Head of caudate nucleus (tissue), 42 donors: ENCODE data around the gene PRR14.
"Not testable (repeated sequence)": the region's sequence is repeated elsewhere in the genome, so short reads cannot be mapped to it uniquely, and the experiment has no call there.

Source experiments
- DNase-seq, 42 donors: peaks; one replicate each; pipeline versions ENCODE4 v3.0.0 to v3.0.0-alpha.2; 2020 to 2021; ENCODE audit warnings: mixed read lengths in 7 of 42
- intact Hi-C: fragments of 100-400 bp; cut with DNase I; formaldehyde crosslinking; loops from one replicate; pipeline ENCODE4 v1.15.0; 2022

Gene PRR14

GRCh38 chr16:30623536-30624283, 27.1 kb upstream of the PRR14 start:
- intact Hi-C loops = no loop called here
- DNase-seq = no peak

DNA sequence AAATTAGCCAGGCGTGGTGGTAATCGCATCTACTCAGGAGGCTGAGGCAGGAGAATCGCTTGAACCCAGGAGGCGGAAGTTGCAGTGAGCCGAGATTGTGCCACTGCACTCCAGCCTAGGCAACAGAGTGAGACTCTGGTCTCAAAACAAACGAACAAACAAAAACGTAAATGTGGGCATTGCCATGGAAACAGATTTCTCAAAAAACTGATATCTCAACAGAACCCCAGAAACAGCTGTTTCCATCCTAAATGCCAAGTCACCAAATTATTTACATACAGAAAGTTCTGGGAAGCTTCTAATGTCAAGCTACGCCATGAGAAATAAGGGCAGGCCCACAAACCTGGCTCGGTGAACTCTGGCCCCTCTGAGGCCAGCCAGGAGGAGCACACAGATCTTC, 24.5 kb upstream of the PRR14 start:
- no peak for DNase-seq
- intact Hi-C loops = no loop called here

- intact Hi-C loops = no loop called here
- peak; percentile 66 to 98 (median 91) for DNase-seq
Measured at GRCh38 chr16:30628628-30629540, 21.9 kb upstream of the PRR14 start.

GRCh38 chr16:30632454-30632853, 18.3 kb upstream of the PRR14 start:
- intact Hi-C loops, DNase-seq: not testable (repeated sequence)

DNA sequence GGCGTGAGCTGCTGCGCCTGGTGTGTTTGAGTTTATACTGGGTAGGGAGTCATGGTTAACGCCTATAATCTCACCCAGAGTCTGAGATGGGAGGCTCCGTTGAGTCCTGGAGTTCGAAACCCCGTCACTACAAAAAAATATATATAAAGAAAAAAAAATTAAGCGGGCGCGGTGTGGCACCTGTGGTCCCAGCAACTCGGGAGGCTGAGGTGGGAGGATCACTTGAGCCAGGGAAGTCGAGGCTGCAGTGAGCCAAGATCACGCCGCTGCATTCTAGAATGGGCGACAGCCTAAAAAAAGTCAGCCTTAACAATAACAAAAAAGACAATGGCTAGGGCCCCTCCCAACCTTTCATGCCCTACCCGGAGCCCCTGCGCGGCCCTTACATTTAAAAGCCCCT, 17.2 kb upstream of the PRR14 start:
- intact Hi-C loops = no loop called here
- DNase-seq = no peak

DNA sequence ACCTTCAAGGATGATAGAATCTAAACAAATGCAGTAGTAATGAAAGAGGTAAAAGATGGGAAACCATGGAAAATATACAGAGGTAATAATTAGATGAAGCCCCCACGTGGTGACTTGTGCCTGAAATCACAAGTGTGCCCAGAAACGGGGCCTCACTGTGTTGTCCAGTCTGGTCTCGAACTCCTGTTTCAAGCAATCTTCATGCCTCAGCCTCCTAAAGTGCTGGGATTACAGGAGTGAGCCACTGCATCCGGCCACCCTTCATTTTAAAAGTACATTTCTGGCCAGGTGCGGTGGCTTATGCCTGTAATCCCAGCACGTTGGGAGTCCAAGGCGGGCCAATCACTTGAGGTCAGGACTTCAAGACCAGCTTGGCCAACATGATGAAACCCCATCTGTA, 14.2 kb upstream of the PRR14 start:
- no peak for DNase-seq
- intact Hi-C loops = no loop called here

- intact Hi-C loops = not testable (repeated sequence)
Measured at GRCh38 chr16:30637139-30637538, 13.6 kb upstream of the PRR14 start.

DNA sequence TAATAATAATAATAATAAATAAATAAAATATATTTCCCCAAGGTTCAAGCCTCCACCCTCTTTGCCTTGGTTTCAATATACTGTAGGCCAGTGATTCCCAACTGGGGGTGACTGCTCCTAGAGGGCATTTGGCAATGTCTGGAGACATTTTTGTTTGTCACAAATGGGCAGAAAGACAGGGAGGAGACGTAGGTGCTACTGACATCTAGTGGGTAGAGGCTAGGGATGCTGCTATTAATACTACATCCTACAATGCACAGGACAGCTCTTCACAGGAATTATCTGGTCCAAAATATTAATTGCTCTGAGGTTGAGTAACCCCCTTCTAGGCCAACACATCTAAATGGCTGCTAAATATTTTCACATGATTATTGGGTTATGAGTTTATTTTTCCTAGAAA, 12.8 kb upstream of the PRR14 start:
- intact Hi-C loops = no loop called here
- DNase-seq = no peak

More at GRCh38 chr16:30637139-30637538, 13.6 kb upstream of the PRR14 start:
- not testable (repeated sequence) for DNase-seq

GRCh38 chr16:30641378-30641982, 9.3 kb upstream of the PRR14 start:
- DNase-seq = no peak
- intact Hi-C loops = no loop called here

DNA sequence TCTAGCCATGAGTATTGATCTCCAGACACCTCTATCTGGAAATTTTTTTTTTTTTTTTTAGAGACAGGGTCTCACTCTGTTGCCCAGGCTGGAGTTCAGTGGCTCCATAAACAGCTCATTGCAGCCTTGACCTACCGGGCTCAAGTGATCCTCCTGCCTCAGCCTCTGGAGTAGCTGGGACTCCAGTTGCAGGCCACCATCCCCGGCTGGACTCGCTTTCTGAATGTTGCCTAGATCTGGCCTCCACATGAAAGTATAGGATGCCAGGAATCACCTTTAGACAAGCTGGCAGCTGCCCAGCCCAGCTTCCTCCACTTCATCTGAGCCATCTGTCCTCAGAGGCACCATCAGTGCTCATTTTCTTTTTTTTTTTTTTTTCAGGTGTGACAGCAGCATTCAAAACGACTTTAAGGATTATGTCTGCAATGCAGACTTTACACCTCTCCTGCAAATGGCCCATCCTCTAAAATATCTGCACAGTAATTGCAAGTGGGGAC, 6.4 kb upstream of the PRR14 start:
- DNase-seq = no peak
- intact Hi-C loops = no loop called here

- no peak for DNase-seq
- intact Hi-C loops = no loop called here
Measured at GRCh38 chr16:30645727-30646126, 5.0 kb upstream of the PRR14 start.

DNA sequence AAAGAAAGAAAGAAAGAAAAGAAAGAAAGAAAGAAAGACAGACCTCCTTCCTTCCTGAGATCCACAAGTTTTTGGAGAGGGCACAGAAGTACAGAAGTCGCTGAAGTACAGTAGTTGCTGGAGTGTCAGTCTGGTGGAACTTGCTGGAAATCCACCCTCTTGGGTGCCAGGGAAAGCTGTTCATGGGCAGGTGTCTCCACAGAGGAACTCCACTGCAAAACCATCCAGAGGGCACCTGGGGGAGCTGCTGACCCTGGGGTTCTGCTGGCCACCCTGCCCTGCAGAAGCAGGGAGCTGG, 3.5 kb upstream of the PRR14 start:
- no peak for DNase-seq
- intact Hi-C loops = no loop called here

GRCh38 chr16:30649725-30650368, 913 bp upstream of the PRR14 start:
- DNase-seq = peak in 3 of 42 donors; percentile 10 to 40 (median 29)
- intact Hi-C loops = loop anchor here (1.0 to 10.0 kb wide), 4 partner anchors 8 to 275 kb away; partner anchors contain the start of genes FBRS, FBXL19 and ZNF747

GRCh38 chr16:30651124-30652004, 604 bp downstream of the PRR14 start:
- intact Hi-C loops = loop anchor here (10.0 kb wide), 3 partner anchors 47 to 273 kb away; partner anchors contain the start of genes FBXL19 and ZNF747
- DNase-seq = peak in 40 of 42 donors; percentile 36 to 80 (median 62)

DNA sequence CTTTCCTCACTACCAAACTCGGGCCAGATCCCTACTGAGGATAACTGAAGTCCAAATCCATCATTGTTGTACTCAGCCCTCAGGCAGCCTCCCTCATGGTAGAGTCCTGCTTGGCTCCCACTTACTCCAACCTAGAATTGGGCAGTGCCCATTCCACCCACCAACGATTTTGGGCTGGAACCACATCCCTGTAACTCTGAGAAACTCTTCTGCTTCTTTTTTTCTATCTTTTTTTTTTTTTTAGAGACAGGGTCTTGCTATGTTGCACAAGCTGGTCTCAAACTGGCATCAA, 1.2 kb downstream of the PRR14 start:
- intact Hi-C loops = loop anchor here (10.0 kb wide), 3 partner anchors 47 to 273 kb away; partner anchors contain the start of genes FBXL19 and ZNF747
- no peak for DNase-seq

- intact Hi-C loops = loop anchor here (10.0 kb wide), 3 partner anchors 48 to 272 kb away; partner anchors contain the start of genes FBXL19 and ZNF747
- DNase-seq = no peak
Measured at GRCh38 chr16:30652718-30653117, 2.0 kb downstream of the PRR14 start.

DNA sequence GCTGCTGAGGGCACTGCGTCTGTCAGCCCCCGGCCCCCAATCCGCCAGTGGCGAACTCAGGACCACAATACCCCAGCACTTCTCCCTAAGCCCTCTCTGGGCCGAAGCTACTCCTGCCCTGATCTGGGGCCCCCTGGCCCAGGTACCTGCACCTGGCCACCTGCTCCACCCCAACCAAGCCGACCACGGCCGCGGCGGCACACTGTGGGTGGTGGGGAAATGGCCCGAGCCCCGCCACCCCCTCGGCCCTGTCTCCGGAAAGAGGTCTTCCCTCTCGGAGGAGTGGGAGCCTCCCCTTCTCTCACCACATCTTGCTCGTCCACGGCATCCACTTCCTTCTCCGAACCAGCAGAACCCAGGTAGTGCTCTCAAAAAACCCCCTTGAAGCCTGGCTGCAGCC, 4.1 kb downstream of the PRR14 start:
- no peak for DNase-seq

DNA sequence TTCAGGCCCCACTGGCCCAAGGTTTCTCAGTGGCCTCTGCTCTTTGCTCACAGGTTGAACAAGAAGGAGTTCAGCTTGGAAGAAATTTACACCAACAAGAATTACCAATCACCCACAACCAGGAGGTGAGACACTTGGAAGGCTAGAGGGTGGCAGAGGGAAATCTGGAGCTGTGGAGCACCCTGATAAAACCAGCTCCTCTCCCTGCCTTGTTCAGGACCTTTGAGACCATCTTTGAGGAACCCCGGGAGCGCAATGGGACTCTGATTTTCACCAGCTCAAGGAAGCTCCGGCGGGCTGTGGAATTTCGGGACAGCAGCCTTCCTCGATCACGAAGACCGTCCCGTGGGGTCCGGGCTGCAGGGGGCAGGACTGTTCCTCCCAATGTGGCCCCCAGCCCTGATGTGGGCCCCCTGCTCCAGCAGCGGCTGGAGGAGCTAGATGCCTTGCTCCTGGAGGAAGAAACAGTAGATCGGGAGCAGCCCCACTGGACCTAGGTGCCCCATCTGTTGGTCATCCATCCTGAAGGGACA, 5.1 kb downstream of the PRR14 start:
- intact Hi-C loops = loop anchor here (10.0 kb wide), 3 partner anchors 51 to 269 kb away; partner anchors contain the start of genes FBXL19 and ZNF747
- no peak for DNase-seq

More for the DNA sequence above, 4.1 kb downstream of the PRR14 start:
- intact Hi-C loops = loop anchor here (10.0 kb wide), 3 partner anchors 50 to 270 kb away; partner anchors contain the start of genes FBXL19 and ZNF747
